PC-9 (cell line): ENCODE data around the gene JPH2. TPM values are rescaled to one million over a fixed set of nuclear protein-coding genes. Genes with fewer than 3 reads are reported as not detected.
"Not testable (repeated sequence)": the region's sequence is repeated elsewhere in the genome, so short reads cannot be mapped to it uniquely, and the experiment has no call there.

Experiments
- BruUV-seq: library from RNA; stranded (reverse); fragments of 400-500 nt; replicated peaks from 2 replicates; lab custom pipeline; 2021; lab: Mats Ljungman, UMichigan
- CTCF ChIA-PET: fragments of 300-600 bp; sonication (Branson Sonifier 250); formaldehyde crosslinking; loops from one replicate; lab custom pipeline; 2022; ENCODE audit warnings: antibody characterized with exemption; lab: Charles Lee
- POLR2A ChIA-PET: fragments of 300-600 bp; sonication (Branson Sonifier 250); formaldehyde crosslinking; loops from one replicate; lab custom pipeline; 2022; ENCODE audit warnings: antibody characterized with exemption; ENCODE audit not compliant: unreplicated experiment; lab: Charles Lee
- DNase-seq, 2 experiments: peaks; one replicate each; pipeline versions ENCODE4 v3.0.0 to v3.0.0-alpha.2; 2015 to 2022; ENCODE audit warnings: mixed read lengths in 1 of 2
- H2AFZ ChIP-seq: fragments of 200-600 bp; sonication (generic); 2 replicates; pipeline ENCODE4 v1.8.1; 2017; ENCODE audit warnings: antibody characterized with exemption
- H3F3A ChIP-seq: fragments of 200-600 bp; sonication (generic); 2 replicates; pipeline ENCODE4 v1.8.1; 2017; ENCODE audit warnings: antibody characterized with exemption, mild to moderate bottlenecking, low read depth; ENCODE audit not compliant: insufficient read depth
- H3K27ac ChIP-seq: fragments of 200-600 bp; sonication (generic); 2 replicates; pipeline ENCODE4 v1.6.1; 2016; ENCODE audit warnings: mixed run types
- H3K27me3 ChIP-seq: fragments of 200-600 bp; sonication (generic); 2 replicates; pipeline ENCODE4 v1.6.1; 2016; ENCODE audit warnings: low read depth, mixed run types; ENCODE audit not compliant: insufficient read depth
- H3K36me3 ChIP-seq: fragments of 200-600 bp; sonication (generic); 2 replicates; pipeline ENCODE4 v1.6.1; 2016; ENCODE audit warnings: low read depth, mixed run types
- H3K4me1 ChIP-seq: fragments of 200-600 bp; sonication (generic); replicated peaks from 2 replicates; pipeline ENCODE4 v1.6.1; 2016; ENCODE audit warnings: mixed run types; ENCODE audit not compliant: insufficient read depth
- H3K4me2 ChIP-seq: fragments of 200-600 bp; sonication (generic); 2 replicates; pipeline ENCODE4 v1.6.1; 2017; ENCODE audit warnings: mixed run types
- H3K4me3 ChIP-seq: fragments of 200-600 bp; sonication (generic); 2 replicates; pipeline ENCODE4 v1.6.1; 2016; ENCODE audit warnings: mixed run types
- H3K79me2 ChIP-seq: fragments of 200-600 bp; sonication (generic); 2 replicates; pipeline ENCODE4 v1.6.1; 2017; ENCODE audit warnings: low read depth, mixed run types
- H3K9me2 ChIP-seq: fragments of 200-600 bp; sonication (generic); 2 replicates; pipeline ENCODE4 v1.8.1; 2017; ENCODE audit warnings: mild to moderate bottlenecking; ENCODE audit not compliant: insufficient read depth
- H3K9me3 ChIP-seq: fragments of 200-600 bp; sonication (generic); 2 replicates; pipeline ENCODE4 v1.8.1; 2016; ENCODE audit warnings: low read depth; ENCODE audit not compliant: insufficient read depth
- H4K20me1 ChIP-seq: fragments of 200-600 bp; sonication (generic); 2 replicates; pipeline ENCODE4 v1.8.1; 2017; ENCODE audit not compliant: insufficient read depth
- EZH2 ChIP-seq: fragments of 200-600 bp; sonication (generic); IDR thresholded peaks from 2 replicates; pipeline ENCODE4 v1.8.0; 2017; ENCODE audit warnings: antibody characterized with exemption, low read depth
- intact Hi-C: fragments of 100-400 bp; cut with micrococcal nuclease; formaldehyde crosslinking; loops from one replicate; pipeline ENCODE4 v1.10.0; 2022; ENCODE audit not compliant: unreplicated experiment
- total RNA-seq: library from RNA; stranded (reverse); gene quantifications from 2 replicates; pipeline ENCODE4 v1.2.3, GENCODE V29; 2021
- TF ChIP-seq, protein P1 (sequence below): fragments of 200-600 bp; sonication (generic); conservative IDR thresholded peaks from 2 replicates; pipeline ENCODE4 v1.6.1; 2017; ENCODE audit warnings: mixed run types, antibody characterized with exemption, mild to moderate bottlenecking, moderate library complexity

JPH2 gene
- total RNA-seq, 1 experiment from 2014 or later: 41.1 TPM

- peak overlapping the region; percentile 30 for H3K4me2 ChIP-seq
- no peaks in the 10 kb centered on the region for H3K9me2 ChIP-seq
- H3K9me3 ChIP-seq: no peaks in the 10 kb centered on the region
- no TSS peak for BruUV-seq
- POLR2A ChIA-PET: no interaction called here
- H2AFZ ChIP-seq: peak overlapping the region; percentile 44; the same call in 1 of the 2 replicates
- H3K4me3 ChIP-seq: no peak overlapping the region
- H3K27me3 ChIP-seq: peaks cover 6% of the 10 kb centered on the region; the same call in 1 of the 2 replicates
- no peaks in the 10 kb centered on the region; the same call in 1 of the 2 replicates for H4K20me1 ChIP-seq
- H3K36me3 ChIP-seq: no peaks in the 10 kb centered on the region
- intact Hi-C loops: no loop called here
- TF ChIP-seq, protein P1, sequence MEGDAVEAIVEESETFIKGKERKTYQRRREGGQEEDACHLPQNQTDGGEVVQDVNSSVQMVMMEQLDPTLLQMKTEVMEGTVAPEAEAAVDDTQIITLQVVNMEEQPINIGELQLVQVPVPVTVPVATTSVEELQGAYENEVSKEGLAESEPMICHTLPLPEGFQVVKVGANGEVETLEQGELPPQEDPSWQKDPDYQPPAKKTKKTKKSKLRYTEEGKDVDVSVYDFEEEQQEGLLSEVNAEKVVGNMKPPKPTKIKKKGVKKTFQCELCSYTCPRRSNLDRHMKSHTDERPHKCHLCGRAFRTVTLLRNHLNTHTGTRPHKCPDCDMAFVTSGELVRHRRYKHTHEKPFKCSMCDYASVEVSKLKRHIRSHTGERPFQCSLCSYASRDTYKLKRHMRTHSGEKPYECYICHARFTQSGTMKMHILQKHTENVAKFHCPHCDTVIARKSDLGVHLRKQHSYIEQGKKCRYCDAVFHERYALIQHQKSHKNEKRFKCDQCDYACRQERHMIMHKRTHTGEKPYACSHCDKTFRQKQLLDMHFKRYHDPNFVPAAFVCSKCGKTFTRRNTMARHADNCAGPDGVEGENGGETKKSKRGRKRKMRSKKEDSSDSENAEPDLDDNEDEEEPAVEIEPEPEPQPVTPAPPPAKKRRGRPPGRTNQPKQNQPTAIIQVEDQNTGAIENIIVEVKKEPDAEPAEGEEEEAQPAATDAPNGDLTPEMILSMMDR: no peak
- no peak for TF ChIP-seq EZH2
- DNase-seq: no peak
- H3K27ac ChIP-seq: no peak overlapping the region
- no peaks in the 10 kb centered on the region for H3K79me2 ChIP-seq
- CTCF ChIA-PET: no interaction called here
- H3F3A ChIP-seq: no peaks in the 10 kb centered on the region; the same call in 1 of the 2 replicates
- H3K4me1 ChIP-seq: no peaks in the 10 kb centered on the region
Measured at GRCh38 chr20:44234566-44235317, 47.8 kb upstream of the JPH2 start.

GRCh38 chr20:44233436-44234016 is 46.5 kb upstream of the JPH2 start:
- Histone ChIP-seq H3K27me3 (peaks cover under 1% of the 10 kb centered on the region; the same call in 1 of the 2 replicates), H3F3A (no peaks in the 10 kb centered on the region; the same call in 1 of the 2 replicates), H3K4me2 (no peak overlapping the region), H4K20me1 (no peaks in the 10 kb centered on the region; the same call in 1 of the 2 replicates), H3K9me3 (no peaks in the 10 kb centered on the region), H3K4me1 (no peaks in the 10 kb centered on the region), H3K27ac (no peak overlapping the region), H3K9me2 (no peaks in the 10 kb centered on the region), H3K79me2 (no peaks in the 10 kb centered on the region), H3K4me3 (no peak overlapping the region), H2AFZ (no peak overlapping the region), H3K36me3 (no peaks in the 10 kb centered on the region)
- no TSS peak for BruUV-seq
- ChIA-PET POLR2A (no interaction called here), CTCF (interaction anchor here (0.6 kb wide), 1 partner anchor 75 kb away, joined by 4 read pairs; no protein-coding TSS in a partner anchor)
- intact Hi-C loops: no loop called here
- TF ChIP-seq, protein P1: no peak
- no peak for TF ChIP-seq EZH2
- DNase-seq: no peak

- CTCF ChIA-PET, intact Hi-C loops: not testable (repeated sequence)
Measured at GRCh38 chr20:44232469-44232856, 45.5 kb upstream of the JPH2 start.

More at GRCh38 chr20:44232469-44232856, 45.5 kb upstream of the JPH2 start:
- H3K79me2 ChIP-seq, H3K9me2 ChIP-seq, H3F3A ChIP-seq, DNase-seq, H4K20me1 ChIP-seq, BruUV-seq, H2AFZ ChIP-seq, H3K27ac ChIP-seq, H3K4me2 ChIP-seq, H3K9me3 ChIP-seq, H3K27me3 ChIP-seq, H3K4me3 ChIP-seq, POLR2A ChIA-PET, H3K4me1 ChIP-seq, H3K36me3 ChIP-seq: not testable (repeated sequence)
